Activated CD4-positive, CD25-positive, alpha-beta regulatory T cell treated with anti-CD3 and anti-CD28 coated beads, Interleukin-2, amount 50 U/mL, for 24 hours (primary cell): Measurements from ENCODE around the gene TRPM8.

Source experiments
- ATAC-seq, 2 donors: fragments of 150-1000 bp; cut with Tn5 transposase; one replicate each; pipeline ENCODE4 v1.10.0; 2021; ENCODE audit warnings: mild to moderate bottlenecking in 1 of 2, moderate library complexity in 1 of 2

Gene TRPM8

GRCh38 chr2:233976690-233977294 is 59.6 kb downstream of the TRPM8 start:
- ATAC-seq: no peak

DNA sequence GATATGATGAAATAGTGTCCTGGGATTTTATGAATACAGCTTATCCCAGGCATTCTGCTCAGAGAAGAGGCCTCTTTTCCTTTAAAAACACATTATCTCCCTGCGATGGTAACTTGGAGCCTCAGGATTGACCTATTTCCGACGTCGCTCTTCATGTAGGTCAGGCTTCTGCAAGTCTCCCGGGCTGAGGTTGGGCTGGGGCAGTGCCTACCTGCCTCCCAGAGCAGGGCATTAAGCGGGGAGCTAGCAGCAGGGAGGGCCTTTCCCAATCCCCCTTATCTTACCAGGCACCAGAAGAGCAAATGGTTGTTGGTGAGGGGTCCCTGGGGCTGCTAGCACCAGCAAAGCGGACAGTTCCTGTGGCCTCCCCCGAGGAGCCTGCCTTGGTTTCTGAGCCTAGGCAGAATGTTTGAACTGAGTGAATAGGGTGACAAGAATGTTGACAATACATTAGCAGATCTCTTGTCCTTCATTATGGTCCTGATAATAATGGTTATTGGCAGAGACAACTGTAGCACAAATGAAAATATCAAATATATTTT is 60.2 kb downstream of the TRPM8 start:
- no peak for ATAC-seq

- peak in 1 of 2 donors; percentile 55 for ATAC-seq
Observed at GRCh38 chr2:233979748-233980147, 62.6 kb downstream of the TRPM8 start.

DNA sequence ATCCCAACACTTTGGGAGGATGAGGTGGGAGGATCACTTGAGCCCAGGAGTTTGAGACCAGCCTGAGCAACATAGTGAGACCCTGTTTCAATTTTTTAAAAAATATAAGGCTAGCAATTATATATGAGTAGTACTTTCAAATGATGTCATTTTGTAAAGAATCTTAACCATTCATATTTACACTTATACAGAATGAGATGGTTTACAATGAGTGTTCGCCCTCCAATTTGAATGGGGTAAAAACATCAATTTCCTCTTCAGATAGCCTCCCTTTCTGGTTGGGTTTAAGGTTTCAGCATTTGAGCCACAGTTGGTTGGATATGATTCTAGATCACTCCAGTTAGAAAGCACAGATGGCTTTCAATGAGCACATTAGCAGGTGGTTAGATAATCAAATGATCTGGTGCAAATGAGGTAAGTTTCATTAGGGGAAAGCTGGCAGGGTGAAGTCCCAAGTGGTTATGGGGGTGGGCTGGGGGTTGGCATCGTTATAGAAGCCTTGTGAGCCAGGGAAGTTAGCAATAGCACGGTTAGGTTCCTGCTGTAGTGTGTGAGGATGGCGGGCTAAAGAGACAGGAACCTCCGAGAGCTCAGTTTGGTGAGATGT is 63.9 kb downstream of the TRPM8 start:
- ATAC-seq: no peak

DNA sequence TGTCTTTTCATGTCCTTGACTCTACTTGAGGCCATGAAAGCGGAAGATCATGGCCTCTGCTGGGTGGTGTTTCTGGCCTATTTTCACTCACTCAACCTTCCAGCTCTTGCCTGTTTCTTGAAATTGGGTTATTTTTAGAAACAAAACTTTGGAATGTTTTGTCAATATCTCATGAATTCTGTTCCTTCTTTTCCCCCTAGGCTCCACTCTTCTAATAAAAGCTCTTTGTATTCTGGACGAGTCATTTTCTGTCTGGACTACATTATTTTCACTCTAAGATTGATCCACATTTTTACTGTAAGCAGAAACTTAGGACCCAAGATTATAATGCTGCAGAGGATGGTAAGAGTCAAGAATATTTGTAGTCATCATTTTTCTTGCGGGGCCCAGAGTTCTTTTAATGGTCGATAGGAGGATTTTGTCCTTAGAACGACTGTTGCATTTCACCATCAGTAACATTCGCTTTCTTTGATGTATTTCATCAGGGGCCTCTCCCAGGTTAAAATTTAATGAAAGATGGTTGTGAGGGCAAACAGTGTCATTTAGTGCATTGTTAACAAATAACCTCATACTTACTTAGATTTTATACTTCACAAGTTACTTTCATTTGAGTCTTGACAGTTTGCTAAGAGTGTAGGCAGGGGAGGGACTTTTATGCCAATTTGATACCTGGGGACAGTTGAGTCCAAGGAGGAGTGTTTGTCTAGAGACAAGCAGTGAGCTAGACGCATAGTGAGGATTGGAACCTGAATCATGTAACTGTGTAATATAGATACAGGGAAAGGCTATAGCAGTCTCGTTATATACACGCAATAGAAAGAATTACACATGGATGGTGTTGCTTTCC is 64.6 kb downstream of the TRPM8 start:
- ATAC-seq: no peak

DNA sequence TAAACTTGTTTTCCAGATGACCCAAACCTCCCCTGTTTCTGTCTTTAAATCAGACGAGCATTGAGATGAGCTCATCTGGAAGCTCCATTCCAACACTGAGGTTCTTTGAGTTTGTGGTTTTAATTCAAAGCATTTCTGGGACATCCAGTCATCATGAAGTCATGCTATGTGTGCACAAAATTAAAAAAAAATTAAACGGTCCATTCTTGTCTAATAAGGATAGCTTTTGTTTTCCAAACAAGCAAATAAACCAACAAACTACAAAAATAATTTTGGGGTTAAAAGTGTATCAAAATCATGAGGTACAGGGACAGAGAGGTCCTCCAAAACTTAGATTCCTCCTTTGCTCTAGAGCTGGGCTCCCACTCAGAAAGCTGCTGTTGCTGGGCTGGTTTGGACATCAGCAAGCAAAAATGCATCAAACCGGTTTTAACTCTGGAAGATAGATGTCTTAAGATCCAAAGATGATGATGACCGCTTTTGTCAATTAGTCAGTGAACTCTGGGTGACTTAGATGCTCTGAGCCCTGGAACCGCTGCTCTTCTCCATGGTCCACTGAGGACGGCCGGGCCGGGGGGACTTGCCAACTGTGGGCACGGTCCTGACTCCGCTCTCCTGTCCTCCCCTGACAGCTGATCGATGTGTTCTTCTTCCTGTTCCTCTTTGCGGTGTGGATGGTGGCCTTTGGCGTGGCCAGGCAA is 65.4 kb downstream of the TRPM8 start:
- no peak for ATAC-seq

GRCh38 chr2:233983445-233983844 is 66.3 kb downstream of the TRPM8 start:
- ATAC-seq: no peak

DNA sequence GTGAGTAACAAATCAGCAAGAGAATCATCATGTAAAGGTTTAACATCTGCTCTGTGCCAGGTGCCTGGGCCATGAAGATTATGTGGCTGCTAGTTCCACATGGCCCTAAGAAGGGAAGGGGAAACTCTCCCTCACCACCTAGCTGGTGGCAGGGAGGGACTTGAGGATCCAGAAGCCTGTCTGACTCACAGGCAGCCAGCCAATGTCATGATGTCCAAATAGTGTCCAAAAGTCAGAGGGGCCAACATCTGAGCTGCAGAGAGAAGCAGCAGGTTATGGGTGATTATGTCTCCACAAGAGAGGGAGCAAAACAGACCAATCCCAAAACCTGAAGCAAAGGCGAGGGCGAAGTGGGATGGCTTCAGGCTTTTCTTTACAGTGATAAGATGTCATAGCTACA is 71.4 kb downstream of the TRPM8 start:
- ATAC-seq: no peak

DNA sequence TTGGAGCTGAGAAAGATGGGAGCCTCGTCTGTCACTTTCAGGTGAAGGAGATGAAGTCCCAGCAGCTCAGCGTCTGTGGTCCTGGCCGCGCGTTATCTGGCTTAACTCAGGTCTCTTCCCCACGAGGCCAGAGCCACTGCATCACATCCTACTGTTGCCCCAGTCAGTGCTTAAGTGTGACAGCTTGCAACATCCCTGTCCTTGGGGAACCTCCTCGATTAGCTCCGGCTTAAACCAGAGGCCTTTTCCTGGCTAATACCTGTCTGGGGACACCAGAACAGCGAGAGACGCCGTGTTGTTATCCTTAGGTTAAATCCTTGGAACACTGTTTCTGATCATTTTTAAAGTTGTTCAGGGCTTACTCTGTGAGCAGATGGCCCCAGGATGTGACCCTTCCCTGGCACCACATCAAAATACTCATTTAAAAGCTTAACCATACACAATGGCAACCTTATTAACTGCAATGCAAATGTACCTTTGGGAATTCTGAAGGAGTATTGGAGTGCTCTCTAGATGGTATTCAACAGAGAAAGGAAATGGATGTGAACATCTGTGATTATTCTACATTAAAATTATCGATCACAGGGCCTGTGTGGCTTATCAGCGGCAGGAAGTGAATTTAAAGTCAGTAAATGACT is 72.2 kb downstream of the TRPM8 start:
- ATAC-seq: no peak

GRCh38 chr2:233990261-233990798 is 73.2 kb downstream of the TRPM8 start:
- ATAC-seq: peak; percentile 93 to 96

DNA sequence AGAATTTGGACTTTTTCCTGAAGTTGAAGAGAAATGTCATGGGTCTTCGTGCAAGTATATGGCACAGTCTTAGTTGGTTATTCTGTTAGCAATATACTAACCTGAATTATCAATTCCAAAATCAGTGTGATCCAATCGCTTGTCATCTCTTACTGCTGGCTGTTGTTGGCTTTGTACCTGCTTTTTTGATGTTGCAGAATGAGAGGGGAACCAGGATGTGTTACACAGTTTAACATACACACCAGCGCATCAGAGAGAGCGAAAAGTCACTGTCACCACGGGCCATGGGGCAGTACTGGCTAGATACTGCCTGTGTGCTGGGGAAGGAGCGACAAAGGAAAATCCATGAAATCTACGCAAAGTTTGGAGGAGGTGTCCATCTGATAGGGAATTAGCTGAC is 74.0 kb downstream of the TRPM8 start:
- ATAC-seq: no peak

GRCh38 chr2:233992513-233993217 is 75.5 kb downstream of the TRPM8 start:
- ATAC-seq: no peak

DNA sequence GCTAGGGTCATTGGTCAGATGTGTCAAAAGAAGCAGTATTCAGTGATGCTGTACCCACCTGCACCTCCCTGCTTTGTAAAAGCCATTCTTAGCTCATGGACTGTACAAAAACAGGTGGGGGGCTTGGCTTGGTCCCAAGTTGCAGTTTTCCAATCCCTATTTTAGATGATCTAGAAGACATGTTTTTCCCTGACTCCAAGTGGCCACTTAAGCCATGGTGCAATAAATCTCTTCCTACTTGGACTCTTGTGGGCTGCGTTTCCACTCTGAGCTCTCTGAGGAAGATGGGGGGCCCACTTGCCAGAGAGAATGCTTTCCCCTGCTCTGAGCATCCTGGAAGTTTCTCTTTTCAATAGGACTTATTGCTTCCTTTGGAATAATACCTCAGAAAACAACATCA is 76.3 kb downstream of the TRPM8 start:
- no peak for ATAC-seq

GRCh38 chr2:233994151-233994550 is 77.0 kb downstream of the TRPM8 start:
- no peak for ATAC-seq

- ATAC-seq: no peak
Observed at GRCh38 chr2:233996000-233996399, 78.8 kb downstream of the TRPM8 start.

DNA sequence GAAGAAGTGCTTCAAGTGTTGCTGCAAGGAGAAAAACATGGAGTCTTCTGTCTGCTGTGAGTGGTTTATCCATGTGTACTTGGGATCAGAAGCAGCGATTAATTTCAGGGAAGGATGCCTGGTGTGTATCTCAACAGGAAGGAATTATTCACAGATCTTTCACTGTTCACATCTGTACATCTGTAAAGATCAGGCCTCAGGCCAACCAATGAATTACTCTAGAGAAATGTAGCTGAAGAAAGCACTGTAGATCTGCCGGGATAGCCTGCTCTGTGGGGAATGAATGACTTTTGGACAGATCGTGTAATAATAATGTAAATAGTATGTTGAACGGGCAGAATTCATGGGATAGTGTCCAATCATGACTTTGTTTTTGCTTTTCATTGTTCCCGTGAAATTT is 79.3 kb downstream of the TRPM8 start:
- no peak for ATAC-seq

- no peak for ATAC-seq
Observed at GRCh38 chr2:233997707-233998106, 80.5 kb downstream of the TRPM8 start.

DNA sequence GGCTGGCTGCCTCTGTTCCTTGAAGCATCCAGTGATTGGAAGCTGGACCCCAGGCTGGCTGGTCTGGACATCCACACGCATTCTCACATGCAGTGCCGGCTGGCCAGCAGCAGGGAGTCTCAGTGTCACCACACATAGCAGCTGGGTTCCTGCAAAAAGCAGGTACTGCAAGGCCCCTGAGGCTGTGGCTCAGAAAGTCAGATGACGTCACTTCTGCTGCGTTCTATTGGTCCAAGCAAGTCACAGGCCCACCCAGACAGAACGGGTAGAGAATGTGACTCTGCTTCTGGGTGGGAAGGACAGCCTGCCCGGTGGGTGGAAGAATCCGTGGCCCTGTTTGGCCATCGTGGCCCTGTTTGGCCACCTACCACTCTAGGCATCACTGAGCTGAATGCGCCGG is 82.0 kb downstream of the TRPM8 start:
- no peak for ATAC-seq

- ATAC-seq: no peak
Observed at GRCh38 chr2:234001380-234002160, 84.4 kb downstream of the TRPM8 start.

GRCh38 chr2:234002281-234002680 is 85.1 kb downstream of the TRPM8 start:
- no peak for ATAC-seq
